ENCODE results near the gene ARHGAP8. TPM values are rescaled to one million over a fixed set of nuclear protein-coding genes. Genes with fewer than 3 reads are reported as not detected.

The ARHGAP8 gene
- polyA plus RNA-seq, 2 of the 4 experiments (the other 2 are of a cell fraction), result 1.2 to 3.8 TPM

- ChIA-PET POLR2A (no interaction called here), CTCF (no interaction called here)
- H3K27ac ChIP-seq, result no peak overlapping the region
- no peak for TF ChIP-seq KDM1A (IDR thresholded peaks at IDR 0.05; ENCODE audit: low read depth)
- no peak for TF ChIP-seq HOXA7 (CRISPR knock-in tag; IDR thresholded peaks at IDR 0.05)
- TF ChIP-seq CBX8 (IDR thresholded peaks at IDR 0.05), result no peak
- H3K4me1 ChIP-seq, result no peaks in the 10 kb centered on the region
- 80% methylated on average over 16 of the region's 16 CpGs for WGBS (ENCODE audit: missing lambda C conversion rate)
- FAIRE-seq, result no peak
- no peak for ATAC-seq
- no peak for DNase-seq (ENCODE audit: low read depth in 1 of 2, low spot score in 1 of 2)
- peaks cover 4% of the 10 kb centered on the region; the same call in 1 of the 3 replicates for H3K9me3 ChIP-seq
- H3K4me2 ChIP-seq, result no peak overlapping the region
- no peak overlapping the region for H3K4me3 ChIP-seq
These were observed 86.1 kb downstream of the ARHGAP8 start for GRCh38 chr22:44838316-44839016.

- Histone ChIP-seq H3K4me2 (no peak overlapping the region), H3K4me1 (no peaks in the 10 kb centered on the region), H3K27ac (no peak overlapping the region), H3K9me3 (peaks cover 4% of the 10 kb centered on the region; the same call in 1 of the 3 replicates), H3K4me3 (no peak overlapping the region)
- WGBS (ENCODE audit: missing lambda C conversion rate), result 53% methylated on average over 5 of the region's 7 CpGs
- no peak for ATAC-seq
- POLR2A ChIA-PET, result no interaction called here
- FAIRE-seq, result no peak
- TF ChIP-seq HMGXB4 (CRISPR knock-in tag; IDR thresholded peaks at IDR 0.05; ENCODE audit: borderline replicate concordance) (no peak), FOXS1 (CRISPR knock-in tag; IDR thresholded peaks at IDR 0.05) (no peak), CBX2 (IDR thresholded peaks at IDR 0.05; ENCODE audit: borderline replicate concordance, low read depth) (no peak), MAZ (IDR thresholded peaks at IDR 0.05; ENCODE audit: borderline replicate concordance, low read depth, low read length) (no peak), BHLHE40 (IDR thresholded peaks at IDR 0.05; ENCODE audit: low read depth, low read length) (no peak), HEYL (CRISPR knock-in tag; IDR thresholded peaks at IDR 0.05) (no peak), HES2 (IDR thresholded peaks at IDR 0.05) (no peak), FOSB (CRISPR knock-in tag; IDR thresholded peaks at IDR 0.05) (no peak), CBX8 (IDR thresholded peaks at IDR 0.05) (no peak), ATOH8 (CRISPR knock-in tag; IDR thresholded peaks at IDR 0.05; ENCODE audit: low read depth) (no peak), RCOR1 (IDR thresholded peaks at IDR 0.05; ENCODE audit: low read depth, low read length) (no peak), RFX5 (IDR thresholded peaks at IDR 0.05) (no peak), MAX (IDR thresholded peaks at IDR 0.05) (no peak), CEBPB (IDR thresholded peaks at IDR 0.05) (no peak), CHD4 (IDR thresholded peaks at IDR 0.05; ENCODE audit: borderline replicate concordance) (no peak), SREBF2 (IDR thresholded peaks at IDR 0.05) (no peak)
- no peak for DNase-seq (ENCODE audit: low read depth in 1 of 2, low spot score in 1 of 2)
- CTCF ChIA-PET, result interaction anchor here (1.0 kb wide), 1 partner anchor 21 kb away, joined by 3 read pairs; no protein-coding TSS in a partner anchor
These were observed 86.7 kb downstream of the ARHGAP8 start for GRCh38 chr22:44839061-44839460.

- H3K4me1 ChIP-seq, result no peaks in the 10 kb centered on the region
- POLR2A ChIA-PET, result no interaction called here
- DNase-seq (ENCODE audit: low read depth in 1 of 2, low spot score in 1 of 2) (no peak), ATAC-seq (no peak), FAIRE-seq (no peak)
- no peaks in the 10 kb centered on the region; the same call in 2 of the 3 replicates for H3K9me3 ChIP-seq
- CTCF ChIA-PET, result interaction anchor here (1.0 to 1.8 kb wide), 2 partner anchors 19 to 21 kb away, joined by 3 to 7 read pairs; no protein-coding TSS in a partner anchor
- 85% methylated on average over 13 of the region's 13 CpGs for WGBS (ENCODE audit: missing lambda C conversion rate)
- H3K4me2 ChIP-seq, result no peak overlapping the region
- H3K4me3 ChIP-seq, result no peak overlapping the region
- no peak overlapping the region for H3K27ac ChIP-seq
- TF ChIP-seq BCL3 (IDR thresholded peaks at IDR 0.05), result no peak
- no peak for TF ChIP-seq HDAC2 (IDR thresholded peaks at IDR 0.05)
- TF ChIP-seq TFCP2L1 (CRISPR knock-in tag; IDR thresholded peaks at IDR 0.05), result no peak
- TF ChIP-seq HOXB13 (CRISPR knock-in tag; IDR thresholded peaks at IDR 0.05; ENCODE audit: low read depth), result no peak
- no peak for TF ChIP-seq E2F6 (IDR thresholded peaks at IDR 0.05; ENCODE audit: borderline replicate concordance, low read depth)
- no peak for TF ChIP-seq FOSL2 (IDR thresholded peaks at IDR 0.05)
- no peak for TF ChIP-seq FOSL2 (CRISPR knock-in tag; IDR thresholded peaks at IDR 0.05)
- TF ChIP-seq NR3C1 (IDR thresholded peaks at IDR 0.05), result no peak
- no peak for TF ChIP-seq MAFK (IDR thresholded peaks at IDR 0.05; ENCODE audit: partially characterized antibody)
- TF ChIP-seq ATOH8 (CRISPR knock-in tag; IDR thresholded peaks at IDR 0.05; ENCODE audit: low read depth), result no peak
- TF ChIP-seq HMGXB4 (CRISPR knock-in tag; IDR thresholded peaks at IDR 0.05; ENCODE audit: borderline replicate concordance), result no peak
- no peak for TF ChIP-seq KDM5A (IDR thresholded peaks at IDR 0.05)
These were observed 87.3 kb downstream of the ARHGAP8 start for GRCh38 chr22:44839721-44840120.

Data from A549 (cell line).